Mesothelial cell of epicardium (in vitro differentiated cells): ENCODE measurements around the gene ZNF18. TPM values are rescaled to one million over a fixed set of nuclear protein-coding genes. Genes with fewer than 3 reads are reported as not detected.

ENCODE experiments used
- DNase-seq, 2 experiments: peaks; one replicate each; pipeline ENCODE4 v3.0.0; 2021; ENCODE audit warnings: low spot score in 2 of 2; ENCODE audit not compliant: unreplicated experiment in 2 of 2
- H3K27ac Mint-ChIP-seq: 2 replicates; pipeline ENCODE4 v1.8.0; 2021; ENCODE audit warnings: mixed read lengths
- H3K27me3 Mint-ChIP-seq: 2 replicates; pipeline ENCODE4 v1.8.0; 2021; ENCODE audit warnings: low read depth, mixed read lengths
- H3K36me3 Mint-ChIP-seq: 2 replicates; pipeline ENCODE4 v1.8.0; 2021; ENCODE audit warnings: mixed read lengths
- H3K4me1 Mint-ChIP-seq: 2 replicates; pipeline ENCODE4 v1.8.0; 2021; ENCODE audit warnings: mixed read lengths
- H3K4me3 Mint-ChIP-seq: 2 replicates; pipeline ENCODE4 v1.8.0; 2021; ENCODE audit warnings: mild to moderate bottlenecking, moderate library complexity, mixed read lengths
- H3K9me3 Mint-ChIP-seq: 2 replicates; pipeline ENCODE4 v1.8.0; 2021; ENCODE audit warnings: mixed read lengths
- total RNA-seq: library from RNA; stranded (reverse); gene quantifications from 3 replicates; pipeline ENCODE4 v1.2.1, GENCODE V29; 2021
- TF ChIP-seq, protein P1 (sequence below): fragments of 200-600 bp; sonication (generic); IDR thresholded peaks from one replicate; pipeline ENCODE4 v1.5.0; 2021; ENCODE audit warnings: antibody characterized with exemption; ENCODE audit not compliant: unreplicated experiment

The ZNF18 gene
- total RNA-seq: 9.8 to 11.1 TPM (median 10.1 TPM) in 3 replicates

DNA sequence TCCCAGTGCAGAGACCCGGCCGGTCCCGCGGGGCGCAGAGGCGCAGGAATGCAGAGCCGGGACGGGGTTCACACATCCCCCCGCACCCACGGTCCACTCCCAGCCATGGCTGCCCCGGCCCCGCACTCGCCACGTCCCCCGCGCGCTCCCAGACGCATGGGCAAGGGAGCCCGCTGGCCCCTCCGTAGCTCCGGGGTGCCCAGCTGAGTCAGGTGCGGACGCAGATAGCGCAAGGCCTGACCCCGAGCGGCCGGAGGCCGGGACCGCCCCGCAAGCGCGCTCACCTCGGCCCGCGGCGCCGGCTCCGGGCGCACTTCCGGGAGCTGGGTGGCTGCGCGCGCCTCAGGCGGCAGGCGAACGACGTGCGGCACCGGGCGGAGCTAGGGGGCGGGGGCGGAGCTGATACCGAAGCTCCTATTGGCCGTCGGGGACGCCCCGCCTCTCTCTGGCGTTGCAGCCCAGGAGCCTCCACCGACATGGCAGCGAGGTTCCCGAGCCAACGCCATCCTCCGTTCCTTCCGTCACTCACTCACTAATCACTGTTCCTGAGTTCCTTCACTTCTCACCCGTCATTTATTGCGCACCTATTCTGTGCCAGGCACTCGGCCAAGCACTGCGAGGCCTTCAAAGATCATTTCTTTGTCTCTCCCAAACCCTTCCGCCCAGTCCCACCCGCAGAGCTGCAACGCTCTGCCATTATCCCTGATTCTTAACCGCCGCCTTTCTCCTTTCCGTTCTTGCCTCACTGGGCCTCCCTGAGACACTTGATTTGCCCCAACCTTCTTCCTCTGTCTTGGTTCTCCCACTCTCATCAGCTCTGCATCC, at the start of gene ZNF18:
ZNF18 (minus strand) TSS at position 329 of the 825 bp plus-strand sequence. CDS start 4,646 bp downstream, outside the sequence.
- no peaks in the 10 kb centered on the region for H3K9me3 Mint-ChIP-seq
- peak; percentile 95 to 97 for DNase-seq
- peak within 1 kb of the TSS; percentile 89 for H3K4me3 Mint-ChIP-seq
- TF ChIP-seq, protein P1, sequence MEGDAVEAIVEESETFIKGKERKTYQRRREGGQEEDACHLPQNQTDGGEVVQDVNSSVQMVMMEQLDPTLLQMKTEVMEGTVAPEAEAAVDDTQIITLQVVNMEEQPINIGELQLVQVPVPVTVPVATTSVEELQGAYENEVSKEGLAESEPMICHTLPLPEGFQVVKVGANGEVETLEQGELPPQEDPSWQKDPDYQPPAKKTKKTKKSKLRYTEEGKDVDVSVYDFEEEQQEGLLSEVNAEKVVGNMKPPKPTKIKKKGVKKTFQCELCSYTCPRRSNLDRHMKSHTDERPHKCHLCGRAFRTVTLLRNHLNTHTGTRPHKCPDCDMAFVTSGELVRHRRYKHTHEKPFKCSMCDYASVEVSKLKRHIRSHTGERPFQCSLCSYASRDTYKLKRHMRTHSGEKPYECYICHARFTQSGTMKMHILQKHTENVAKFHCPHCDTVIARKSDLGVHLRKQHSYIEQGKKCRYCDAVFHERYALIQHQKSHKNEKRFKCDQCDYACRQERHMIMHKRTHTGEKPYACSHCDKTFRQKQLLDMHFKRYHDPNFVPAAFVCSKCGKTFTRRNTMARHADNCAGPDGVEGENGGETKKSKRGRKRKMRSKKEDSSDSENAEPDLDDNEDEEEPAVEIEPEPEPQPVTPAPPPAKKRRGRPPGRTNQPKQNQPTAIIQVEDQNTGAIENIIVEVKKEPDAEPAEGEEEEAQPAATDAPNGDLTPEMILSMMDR: no peak
- no peaks in the 10 kb centered on the region for H3K27me3 Mint-ChIP-seq
- peak within 1 kb of the TSS; percentile 95 for H3K27ac Mint-ChIP-seq
- no peaks in the 10 kb centered on the region for H3K36me3 Mint-ChIP-seq
- H3K4me1 Mint-ChIP-seq: peaks cover 6% of the 10 kb centered on the region

GRCh38 chr17:12046786-12047185, 49.5 kb upstream of the ZNF18 start:
- peaks cover 23% of the 10 kb centered on the region for H3K4me1 Mint-ChIP-seq
- H3K9me3 Mint-ChIP-seq: no peaks in the 10 kb centered on the region
- H3K4me3 Mint-ChIP-seq: no peak overlapping the region
- H3K36me3 Mint-ChIP-seq: peaks cover 2% of the 10 kb centered on the region
- no peaks in the 10 kb centered on the region for H3K27me3 Mint-ChIP-seq
- peak overlapping the region; percentile 49 for H3K27ac Mint-ChIP-seq
- TF ChIP-seq, protein P1: no peak
- no peak for DNase-seq

DNA sequence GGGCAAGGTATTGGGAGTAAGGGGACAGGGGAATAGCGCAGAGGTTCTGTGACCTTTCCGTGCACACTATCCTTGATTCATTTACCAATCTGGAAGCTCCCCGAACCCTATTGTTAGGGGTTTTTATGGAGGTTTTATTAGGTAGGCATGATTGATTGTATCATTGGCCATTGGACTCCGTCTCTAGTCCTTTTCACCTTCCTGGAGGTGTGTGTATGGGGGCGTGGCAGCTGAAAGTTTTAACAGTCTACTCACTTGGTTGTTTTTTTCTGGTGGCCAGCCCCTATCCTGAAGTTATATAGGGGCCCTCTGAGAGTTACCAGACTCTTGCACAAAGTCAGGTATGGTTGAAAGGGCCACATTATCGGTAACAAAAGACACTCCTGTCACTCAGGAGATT, 46.4 kb upstream of the ZNF18 start:
- Mint-ChIP-seq H3K27me3 (no peaks in the 10 kb centered on the region), H3K9me3 (no peaks in the 10 kb centered on the region), H3K27ac (no peak overlapping the region), H3K4me3 (no peak overlapping the region), H3K36me3 (peaks cover 2% of the 10 kb centered on the region), H3K4me1 (peaks cover 18% of the 10 kb centered on the region)
- TF ChIP-seq, protein P1: no peak
- DNase-seq: no peak

DNA sequence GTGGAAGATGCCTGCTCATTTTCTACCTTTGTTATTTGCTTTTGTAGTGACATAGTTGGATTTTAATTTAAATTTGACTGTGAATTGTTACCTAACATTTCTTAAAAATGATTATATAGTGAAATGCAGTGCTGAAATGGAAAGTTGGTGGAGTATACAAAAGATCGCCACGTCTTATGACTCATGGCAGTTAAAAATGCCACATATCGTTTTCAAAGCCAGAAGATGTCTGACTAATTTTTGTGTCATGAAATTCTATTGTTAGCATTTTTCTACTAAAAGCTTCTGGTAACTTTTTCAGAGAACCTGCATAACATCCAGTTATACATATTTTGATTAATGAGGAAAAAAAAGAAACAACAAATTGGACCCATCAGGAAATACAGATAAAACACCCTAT, 44.0 kb upstream of the ZNF18 start:
- peaks cover 10% of the 10 kb centered on the region for H3K4me1 Mint-ChIP-seq
- TF ChIP-seq, protein P1: no peak

GRCh38 chr17:12040478-12040877, 43.2 kb upstream of the ZNF18 start:
- no peaks in the 10 kb centered on the region for H3K9me3 Mint-ChIP-seq
- peaks cover 2% of the 10 kb centered on the region for H3K36me3 Mint-ChIP-seq
- H3K4me3 Mint-ChIP-seq: no peak overlapping the region
- no peaks in the 10 kb centered on the region for H3K27me3 Mint-ChIP-seq
- peaks cover 9% of the 10 kb centered on the region for H3K4me1 Mint-ChIP-seq
- no peak for DNase-seq
- no peak overlapping the region for H3K27ac Mint-ChIP-seq
- TF ChIP-seq, protein P1: no peak

More for the DNA sequence above, 44.0 kb upstream of the ZNF18 start:
- H3K36me3 Mint-ChIP-seq: peaks cover 2% of the 10 kb centered on the region
- H3K27ac Mint-ChIP-seq: no peak overlapping the region
- DNase-seq: no peak
- H3K4me3 Mint-ChIP-seq: no peak overlapping the region
- H3K9me3 Mint-ChIP-seq: no peaks in the 10 kb centered on the region
- no peaks in the 10 kb centered on the region for H3K27me3 Mint-ChIP-seq
